ENCODE results near the gene TLE4. TPM values are rescaled to one million over a fixed set of nuclear protein-coding genes. Genes with fewer than 3 reads are reported as not detected.
"Not testable (repeated sequence)": the region's sequence is repeated elsewhere in the genome, so short reads cannot be mapped to it uniquely, and the experiment has no call there.

Gene TLE4
- total RNA-seq, 1 donor from 2014 or later = 10.8 TPM

GRCh38 chr9:79745752-79746336, 174.1 kb downstream of the TLE4 start:
- FAIRE-seq (no peak), DNase-seq (ENCODE audit: low read depth) (no peak)
- Histone ChIP-seq H3K27me3 (ENCODE audit: control insufficient read depth, insufficient read depth, low read length) (no peaks in the 10 kb centered on the region), H3K4me3 (ENCODE audit: low read depth, low read length) (no peak overlapping the region), H3K36me3 (ENCODE audit: control insufficient read depth, insufficient read depth, low read length) (no peaks in the 10 kb centered on the region)
- TF ChIP-seq CTCF (IDR thresholded peaks at IDR 0.05; ENCODE audit: insufficient read depth, low read length, severe bottlenecking) = no peak

DNA sequence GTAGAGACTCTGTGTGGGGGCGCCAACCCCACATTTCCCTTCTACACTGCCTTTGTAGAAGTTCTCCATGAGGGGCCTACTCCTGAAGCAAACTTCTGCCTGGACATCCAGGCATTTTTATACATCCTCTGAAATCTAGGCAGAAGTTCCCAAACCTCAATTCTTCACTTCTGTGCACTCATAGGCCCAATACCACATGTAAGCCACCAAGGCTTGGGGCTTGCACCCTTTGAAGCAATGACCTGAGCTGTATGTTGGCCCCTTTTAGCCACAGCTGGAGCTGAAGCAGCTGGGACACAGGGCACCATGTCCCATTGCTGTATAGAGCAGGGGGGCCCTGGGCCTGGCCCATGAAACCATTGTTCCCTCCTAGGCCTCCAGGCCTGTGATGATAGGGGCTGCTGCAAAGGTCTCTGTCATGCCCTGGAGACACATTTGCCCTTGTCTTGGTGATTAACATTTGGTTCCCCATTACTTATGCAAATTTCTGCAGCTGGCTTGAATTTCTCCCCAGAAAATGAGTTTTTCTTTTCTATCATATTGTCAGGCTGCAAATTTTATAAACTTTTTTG, 180.2 kb downstream of the TLE4 start:
- DNase-seq (ENCODE audit: low read depth); H3K4me3 ChIP-seq (ENCODE audit: low read depth, low read length); H3K27me3 ChIP-seq (ENCODE audit: control insufficient read depth, insufficient read depth, low read length); FAIRE-seq; H3K36me3 ChIP-seq (ENCODE audit: control insufficient read depth, insufficient read depth, low read length): not testable (repeated sequence)

DNA sequence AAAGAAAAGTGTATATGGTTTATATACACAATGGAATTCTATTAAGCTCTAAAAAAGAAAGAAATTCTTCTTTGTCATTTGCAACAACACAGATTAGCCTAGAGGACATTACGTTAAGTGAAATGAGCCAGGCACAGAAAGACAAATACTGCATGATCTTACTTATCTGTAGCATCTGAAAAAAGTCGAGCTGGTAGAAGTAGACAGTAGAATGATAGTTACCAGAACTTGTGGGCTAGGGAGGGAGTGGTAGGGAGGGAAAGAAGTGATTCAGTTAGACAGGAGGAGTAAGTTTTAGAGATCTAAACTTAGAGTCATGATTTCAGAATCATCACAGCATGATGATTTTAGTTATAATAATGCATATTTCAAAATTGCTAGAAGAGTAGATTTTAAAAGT, 184.6 kb downstream of the TLE4 start:
- no peak for FAIRE-seq
- H3K27me3 ChIP-seq (ENCODE audit: control insufficient read depth, insufficient read depth, low read length) = no peaks in the 10 kb centered on the region
- no peak overlapping the region for H3K4me3 ChIP-seq (ENCODE audit: low read depth, low read length)
- no peak for TF ChIP-seq CTCF (IDR thresholded peaks at IDR 0.05; ENCODE audit: insufficient read depth, low read length, severe bottlenecking)
- H3K36me3 ChIP-seq (ENCODE audit: control insufficient read depth, insufficient read depth, low read length) = no peaks in the 10 kb centered on the region
- no peak for DNase-seq (ENCODE audit: low read depth)

DNA sequence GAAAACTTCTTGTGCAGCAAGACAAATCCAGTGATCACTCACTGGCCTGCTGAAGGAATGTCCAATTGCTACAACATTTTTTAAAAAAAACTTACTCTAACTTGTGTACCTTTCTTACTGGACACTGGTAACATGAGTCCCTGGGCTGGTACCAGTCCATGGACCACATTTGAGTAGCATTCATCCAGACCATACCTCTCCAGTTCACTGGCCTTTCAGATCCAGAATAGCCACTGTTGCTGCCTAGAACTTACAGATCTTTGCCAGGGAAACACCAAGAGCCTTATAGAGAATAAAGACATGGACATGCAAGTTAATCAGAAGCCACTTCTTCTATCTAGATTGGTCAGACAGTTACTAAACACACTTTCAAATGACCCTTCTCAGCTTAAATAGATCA, 185.3 kb downstream of the TLE4 start:
- TF ChIP-seq CTCF (IDR thresholded peaks at IDR 0.05; ENCODE audit: insufficient read depth, low read length, severe bottlenecking) = no peak

GRCh38 chr9:79757881-79758669, 186.3 kb downstream of the TLE4 start:
- TF ChIP-seq CTCF (IDR thresholded peaks at IDR 0.05; ENCODE audit: insufficient read depth, low read length, severe bottlenecking) = peak; percentile 44
- no peaks in the 10 kb centered on the region for H3K36me3 ChIP-seq (ENCODE audit: control insufficient read depth, insufficient read depth, low read length)
- no peak overlapping the region for H3K4me3 ChIP-seq (ENCODE audit: low read depth, low read length)
- DNase-seq (ENCODE audit: low read depth) = peak; percentile 32
- FAIRE-seq = no peak
- no peaks in the 10 kb centered on the region for H3K27me3 ChIP-seq (ENCODE audit: control insufficient read depth, insufficient read depth, low read length)

More for the DNA sequence above, 185.3 kb downstream of the TLE4 start:
- DNase-seq (ENCODE audit: low read depth) = no peak
- no peak overlapping the region for H3K4me3 ChIP-seq (ENCODE audit: low read depth, low read length)
- FAIRE-seq = no peak
- no peaks in the 10 kb centered on the region for H3K36me3 ChIP-seq (ENCODE audit: control insufficient read depth, insufficient read depth, low read length)
- no peaks in the 10 kb centered on the region for H3K27me3 ChIP-seq (ENCODE audit: control insufficient read depth, insufficient read depth, low read length)

- DNase-seq (ENCODE audit: low read depth) = peak; percentile 71
- no peaks in the 10 kb centered on the region for H3K27me3 ChIP-seq (ENCODE audit: control insufficient read depth, insufficient read depth, low read length)
- TF ChIP-seq CTCF (IDR thresholded peaks at IDR 0.05; ENCODE audit: insufficient read depth, low read length, severe bottlenecking) = no peak
- H3K36me3 ChIP-seq (ENCODE audit: control insufficient read depth, insufficient read depth, low read length) = no peaks in the 10 kb centered on the region
- H3K4me3 ChIP-seq (ENCODE audit: low read depth, low read length) = no peak overlapping the region
- FAIRE-seq = no peak
Observed at GRCh38 chr9:79759460-79759859, 187.7 kb downstream of the TLE4 start.

Measured in bronchial epithelial cell (primary cell).